NOMO-1 (cell line): ENCODE measurements around the gene NLRC5.

ENCODE experiments used
- DNase-seq, 2 experiments: peaks; one replicate each; lab custom pipeline; 2025; ENCODE audit not compliant: unreplicated experiment in 2 of 2; lab: John Stamatoyannopoulos, UW

Gene NLRC5

GRCh38 chr16:56988948-56989945 is at the start of gene NLRC5:
Gene NLRC5, plus strand, starts transcription at chr16:56989557. Its CDS starts 31,156 bp downstream, at chr16:57020713.
- peak; percentile 78 to 83 for DNase-seq

GRCh38 chr16:56939801-56940200 is 49.6 kb upstream of the NLRC5 start:
- DNase-seq, result no peak

- no peak for DNase-seq
These were observed 48.3 kb upstream of the NLRC5 start for GRCh38 chr16:56941092-56941491.

GRCh38 chr16:56941856-56942331 is 47.5 kb upstream of the NLRC5 start:
- no peak for DNase-seq

GRCh38 chr16:56943761-56944375 is 45.5 kb upstream of the NLRC5 start:
- DNase-seq, result no peak

- DNase-seq, result no peak
These were observed 44.2 kb upstream of the NLRC5 start for GRCh38 chr16:56944954-56945839.

GRCh38 chr16:56945847-56946527 is 43.4 kb upstream of the NLRC5 start:
- no peak for DNase-seq

GRCh38 chr16:56946767-56947603 is 42.4 kb upstream of the NLRC5 start:
- no peak for DNase-seq

GRCh38 chr16:56947604-56947995 is 41.8 kb upstream of the NLRC5 start:
- no peak for DNase-seq

- DNase-seq, result no peak
These were observed 41.1 kb upstream of the NLRC5 start for GRCh38 chr16:56948234-56948633.

GRCh38 chr16:56950051-56950450 is 39.3 kb upstream of the NLRC5 start:
- DNase-seq, result no peak

GRCh38 chr16:56950455-56950854 is 38.9 kb upstream of the NLRC5 start:
- no peak for DNase-seq

GRCh38 chr16:56950881-56951771 is 38.2 kb upstream of the NLRC5 start:
- peak; percentile 84 to 90 for DNase-seq

- no peak for DNase-seq
These were observed 36.4 kb upstream of the NLRC5 start for GRCh38 chr16:56953006-56953405.

- DNase-seq, result no peak
These were observed 33.3 kb upstream of the NLRC5 start for GRCh38 chr16:56956076-56956475.

GRCh38 chr16:56956756-56957155 is 32.6 kb upstream of the NLRC5 start:
- DNase-seq, result no peak

- no peak for DNase-seq
These were observed 28.6 kb upstream of the NLRC5 start for GRCh38 chr16:56960681-56961281.

GRCh38 chr16:56961386-56961785 is 28.0 kb upstream of the NLRC5 start:
- DNase-seq, result no peak
